Measurements from ENCODE around the gene TNS1. TPM values are rescaled to one million over a fixed set of nuclear protein-coding genes. Genes with fewer than 3 reads are reported as not detected.

TNS1 gene
- total RNA-seq, 1 experiment from 2014 or later = 1.5 TPM

- no peaks in the 10 kb centered on the region for H4K20me1 ChIP-seq (ENCODE audit: low read length)
- TF ChIP-seq CTCF (conservative IDR thresholded peaks at IDR 0.05; ENCODE audit: low read depth, low read length) = peak; percentile 93
- TF ChIP-seq EZH2phosphoT487 (IDR thresholded peaks at IDR 0.05; ENCODE audit: borderline replicate concordance, low read length) = no peak
- no peak overlapping the region for H3K9ac ChIP-seq (ENCODE audit: low read length)
- H3K4me3 ChIP-seq (ENCODE audit: low read length) = no peak overlapping the region
- DNase-seq (peak; percentile 58), ATAC-seq (peak; percentile 60; the same call in 1 of the 2 replicates)
- ChIA-PET CTCF (interaction anchor here (0.5 kb wide), 1 partner anchor 26 kb away, joined by 3 read pairs; no protein-coding TSS in a partner anchor), POLR2A (ENCODE audit: unreplicated experiment) (no interaction called here)
- intact Hi-C loops (cut with micrococcal nuclease) = no loop called here
- no peaks in the 10 kb centered on the region for H3K9me2 ChIP-seq (replicated peaks; ENCODE audit: low read length)
- no peaks in the 10 kb centered on the region for H3F3A ChIP-seq (ENCODE audit: low read length, unreplicated experiment)
- H2AFZ ChIP-seq (ENCODE audit: low read length) = peak overlapping the region; percentile 66
- H3K27me3 ChIP-seq (ENCODE audit: low read length) = peaks cover 23% of the 10 kb centered on the region
- H3K9me3 ChIP-seq (ENCODE audit: low read length) = peaks cover 2% of the 10 kb centered on the region
- no peaks in the 10 kb centered on the region for H3K4me1 ChIP-seq (ENCODE audit: insufficient read depth, low read length)
- no peaks in the 10 kb centered on the region for H3K36me3 ChIP-seq (ENCODE audit: low read depth, low read length)
- no peak overlapping the region; the same call in 1 of the 2 replicates for H3K4me2 ChIP-seq (ENCODE audit: low read length)
- no TSS peak for BruUV-seq (replicated peaks)
- H3K79me2 ChIP-seq (ENCODE audit: low read length) = no peaks in the 10 kb centered on the region
- H3K27ac ChIP-seq (ENCODE audit: low read length) = no peak overlapping the region
Observed at GRCh38 chr2:217756375-217757107, 246.3 kb downstream of the TNS1 start.

GRCh38 chr2:217755027-217755745 lies 247.6 kb downstream of the TNS1 start:
- ChIA-PET CTCF (no interaction called here), POLR2A (ENCODE audit: unreplicated experiment) (no interaction called here)
- H3K9me2 ChIP-seq (replicated peaks; ENCODE audit: low read length) = no peaks in the 10 kb centered on the region
- no peaks in the 10 kb centered on the region for H4K20me1 ChIP-seq (ENCODE audit: low read length)
- H3K27me3 ChIP-seq (ENCODE audit: low read length) = peaks cover 32% of the 10 kb centered on the region
- intact Hi-C loops (cut with micrococcal nuclease) = no loop called here
- H3F3A ChIP-seq (ENCODE audit: low read length, unreplicated experiment) = no peaks in the 10 kb centered on the region
- no peak overlapping the region for H3K27ac ChIP-seq (ENCODE audit: low read length)
- BruUV-seq (replicated peaks) = no TSS peak
- H3K4me1 ChIP-seq (ENCODE audit: insufficient read depth, low read length) = no peaks in the 10 kb centered on the region
- TF ChIP-seq EZH2 (IDR thresholded peaks at IDR 0.05; ENCODE audit: low read length, unreplicated experiment) (no peak), CTCF (conservative IDR thresholded peaks at IDR 0.05; ENCODE audit: low read depth, low read length) (no peak), EZH2phosphoT487 (IDR thresholded peaks at IDR 0.05; ENCODE audit: borderline replicate concordance, low read length) (no peak)
- ATAC-seq = no peak
- no peaks in the 10 kb centered on the region for H3K36me3 ChIP-seq (ENCODE audit: low read depth, low read length)
- H3K4me3 ChIP-seq (ENCODE audit: low read length) = no peak overlapping the region
- H2AFZ ChIP-seq (ENCODE audit: low read length) = no peak overlapping the region
- H3K9ac ChIP-seq (ENCODE audit: low read length) = no peak overlapping the region
- no peaks in the 10 kb centered on the region for H3K9me3 ChIP-seq (ENCODE audit: low read length)
- no peak overlapping the region for H3K4me2 ChIP-seq (ENCODE audit: low read length)
- no peak for DNase-seq
- no peaks in the 10 kb centered on the region for H3K79me2 ChIP-seq (ENCODE audit: low read length)
